Measurements from ENCODE around the gene RBM20. TPM values are rescaled to one million over a fixed set of nuclear protein-coding genes. Genes with fewer than 3 reads are reported as not detected.
A peak's percentile ranks its signal among the peaks of the same experiment; 100 is the strongest.

Gene RBM20
- total and polyA plus RNA-seq, 4 donors, result 1.1 to 2.2 (median 1.6) TPM

GRCh38 chr10:110786172-110786571 lies 142.0 kb downstream of the RBM20 start:
- WGBS (ENCODE audit: insufficient coverage), result 63% methylated on average over 6 of the region's 8 CpGs
- Histone ChIP-seq H3K27ac (ENCODE audit: low read depth, low read length) (no peak overlapping the region), H3K4me3 (ENCODE audit: low read depth, low read length) (no peak overlapping the region), H3K36me3 (ENCODE audit: control insufficient read depth, insufficient read depth, low read length) (no peaks in the 10 kb centered on the region), H3K27me3 (ENCODE audit: control insufficient read depth, insufficient read depth, low read length) (no peaks in the 10 kb centered on the region), H3K9me3 (ENCODE audit: control insufficient read depth, insufficient read depth, low read length) (no peaks in the 10 kb centered on the region), H3K4me1 (ENCODE audit: control insufficient read depth, insufficient read depth, low read length) (peaks cover 14% of the 10 kb centered on the region)
- peak in 1 of 6 donors; percentile 46 for DNase-seq (ENCODE audit: low read depth in 4 of 6, low spot score in 6 of 6)

GRCh38 chr10:110788620-110789385 lies 144.7 kb downstream of the RBM20 start:
- peak in 2 of 6 donors; percentile 38 to 75 for DNase-seq (ENCODE audit: low read depth in 4 of 6, low spot score in 6 of 6)
- WGBS (ENCODE audit: insufficient coverage), result 73% methylated on average over 4 of the region's 8 CpGs
- no peak overlapping the region for H3K27ac ChIP-seq (ENCODE audit: low read depth, low read length)
- H3K4me1 ChIP-seq (ENCODE audit: control insufficient read depth, insufficient read depth, low read length), result peaks cover 20% of the 10 kb centered on the region
- no peaks in the 10 kb centered on the region for H3K9me3 ChIP-seq (ENCODE audit: control insufficient read depth, insufficient read depth, low read length)
- H3K27me3 ChIP-seq (ENCODE audit: control insufficient read depth, insufficient read depth, low read length), result no peaks in the 10 kb centered on the region
- no peak overlapping the region for H3K4me3 ChIP-seq (ENCODE audit: low read depth, low read length)
- no peaks in the 10 kb centered on the region for H3K36me3 ChIP-seq (ENCODE audit: control insufficient read depth, insufficient read depth, low read length)

GRCh38 chr10:110789604-110790433 lies 145.7 kb downstream of the RBM20 start:
- WGBS (ENCODE audit: insufficient coverage), result 74% methylated on average over 3 of the region's 10 CpGs
- peaks cover 23% of the 10 kb centered on the region for H3K4me1 ChIP-seq (ENCODE audit: control insufficient read depth, insufficient read depth, low read length)
- H3K27me3 ChIP-seq (ENCODE audit: control insufficient read depth, insufficient read depth, low read length), result no peaks in the 10 kb centered on the region
- H3K9me3 ChIP-seq (ENCODE audit: control insufficient read depth, insufficient read depth, low read length), result no peaks in the 10 kb centered on the region
- no peak overlapping the region for H3K4me3 ChIP-seq (ENCODE audit: low read depth, low read length)
- no peaks in the 10 kb centered on the region for H3K36me3 ChIP-seq (ENCODE audit: control insufficient read depth, insufficient read depth, low read length)
- H3K27ac ChIP-seq (ENCODE audit: low read depth, low read length), result no peak overlapping the region
- no peak for DNase-seq (ENCODE audit: low read depth in 4 of 6, low spot score in 6 of 6)

GRCh38 chr10:110790913-110791506 lies 146.9 kb downstream of the RBM20 start:
- Histone ChIP-seq H3K27ac (ENCODE audit: low read depth, low read length) (no peak overlapping the region), H3K36me3 (ENCODE audit: control insufficient read depth, insufficient read depth, low read length) (no peaks in the 10 kb centered on the region), H3K4me1 (ENCODE audit: control insufficient read depth, insufficient read depth, low read length) (peaks cover 32% of the 10 kb centered on the region), H3K27me3 (ENCODE audit: control insufficient read depth, insufficient read depth, low read length) (no peaks in the 10 kb centered on the region), H3K9me3 (ENCODE audit: control insufficient read depth, insufficient read depth, low read length) (no peaks in the 10 kb centered on the region), H3K4me3 (ENCODE audit: low read depth, low read length) (no peak overlapping the region)
- DNase-seq (ENCODE audit: low read depth in 4 of 6, low spot score in 6 of 6), result no peak
- WGBS (ENCODE audit: insufficient coverage), result 75% methylated on average over 3 of the region's 8 CpGs

GRCh38 chr10:110791541-110792073 lies 147.5 kb downstream of the RBM20 start:
- peaks cover 26% of the 10 kb centered on the region for H3K4me1 ChIP-seq (ENCODE audit: control insufficient read depth, insufficient read depth, low read length)
- H3K4me3 ChIP-seq (ENCODE audit: low read depth, low read length), result no peak overlapping the region
- DNase-seq (ENCODE audit: low read depth in 4 of 6, low spot score in 6 of 6), result no peak
- no peak overlapping the region for H3K27ac ChIP-seq (ENCODE audit: low read depth, low read length)
- 43% methylated on average over 3 of the region's 4 CpGs for WGBS (ENCODE audit: insufficient coverage)
- H3K27me3 ChIP-seq (ENCODE audit: control insufficient read depth, insufficient read depth, low read length), result no peaks in the 10 kb centered on the region
- H3K9me3 ChIP-seq (ENCODE audit: control insufficient read depth, insufficient read depth, low read length), result no peaks in the 10 kb centered on the region
- no peaks in the 10 kb centered on the region for H3K36me3 ChIP-seq (ENCODE audit: control insufficient read depth, insufficient read depth, low read length)

- Histone ChIP-seq H3K4me3 (ENCODE audit: low read depth, low read length) (no peak overlapping the region), H3K27me3 (ENCODE audit: control insufficient read depth, insufficient read depth, low read length) (no peaks in the 10 kb centered on the region), H3K36me3 (ENCODE audit: control insufficient read depth, insufficient read depth, low read length) (no peaks in the 10 kb centered on the region), H3K4me1 (ENCODE audit: control insufficient read depth, insufficient read depth, low read length) (peaks cover 24% of the 10 kb centered on the region), H3K9me3 (ENCODE audit: control insufficient read depth, insufficient read depth, low read length) (no peaks in the 10 kb centered on the region), H3K27ac (ENCODE audit: low read depth, low read length) (no peak overlapping the region)
- WGBS (ENCODE audit: insufficient coverage), result 64% methylated on average over 2 of the region's 3 CpGs
- DNase-seq (ENCODE audit: low read depth in 4 of 6, low spot score in 6 of 6), result peak in 1 of 6 donors; percentile 68
Observed at GRCh38 chr10:110792476-110793125, 148.5 kb downstream of the RBM20 start.

GRCh38 chr10:110793128-110793812 lies 149.1 kb downstream of the RBM20 start:
- no peaks in the 10 kb centered on the region for H3K27me3 ChIP-seq (ENCODE audit: control insufficient read depth, insufficient read depth, low read length)
- H3K4me1 ChIP-seq (ENCODE audit: control insufficient read depth, insufficient read depth, low read length), result peaks cover 20% of the 10 kb centered on the region
- H3K27ac ChIP-seq (ENCODE audit: low read depth, low read length), result no peak overlapping the region
- WGBS (ENCODE audit: insufficient coverage), result 65% methylated on average over 6 of the region's 9 CpGs
- H3K9me3 ChIP-seq (ENCODE audit: control insufficient read depth, insufficient read depth, low read length), result no peaks in the 10 kb centered on the region
- H3K4me3 ChIP-seq (ENCODE audit: low read depth, low read length), result no peak overlapping the region
- peak in 2 of 6 donors; percentile 49 to 55 for DNase-seq (ENCODE audit: low read depth in 4 of 6, low spot score in 6 of 6)
- H3K36me3 ChIP-seq (ENCODE audit: control insufficient read depth, insufficient read depth, low read length), result no peaks in the 10 kb centered on the region

- 73% methylated on average over 4 of the region's 6 CpGs for WGBS (ENCODE audit: insufficient coverage)
- H3K4me1 ChIP-seq (ENCODE audit: control insufficient read depth, insufficient read depth, low read length), result peaks cover 18% of the 10 kb centered on the region
Observed at GRCh38 chr10:110793886-110794285, 149.8 kb downstream of the RBM20 start.

More at GRCh38 chr10:110793886-110794285, 149.8 kb downstream of the RBM20 start:
- Histone ChIP-seq H3K9me3 (ENCODE audit: control insufficient read depth, insufficient read depth, low read length) (no peaks in the 10 kb centered on the region), H3K27me3 (ENCODE audit: control insufficient read depth, insufficient read depth, low read length) (no peaks in the 10 kb centered on the region), H3K4me3 (ENCODE audit: low read depth, low read length) (no peak overlapping the region), H3K36me3 (ENCODE audit: control insufficient read depth, insufficient read depth, low read length) (no peaks in the 10 kb centered on the region), H3K27ac (ENCODE audit: low read depth, low read length) (no peak overlapping the region)
- peak in 1 of 6 donors; percentile 26 for DNase-seq (ENCODE audit: low read depth in 4 of 6, low spot score in 6 of 6)
